Fibroblast of mammary gland (primary cell): ENCODE measurements around the gene GRK2.
"Not testable (repeated sequence)": the region's sequence is repeated elsewhere in the genome, so short reads cannot be mapped to it uniquely, and the experiment has no call there.

Experiments used
- DNase-seq: peaks from one replicate; pipeline ENCODE4 v3.0.0-alpha.2; 2010; ENCODE audit warnings: low read depth
- H3K4me3 ChIP-seq: 2 replicates; pipeline ENCODE4 v1.5.1; 2011; ENCODE audit warnings: low read depth, mild to moderate bottlenecking, low read length, moderate library complexity; ENCODE audit not compliant: control insufficient read depth
- TF ChIP-seq, protein P1 (sequence below): conservative IDR thresholded peaks from 2 replicates; pipeline ENCODE4 v1.5.1; 2011; ENCODE audit warnings: low read depth, low read length, inconsistent platforms; ENCODE audit not compliant: control insufficient read depth, insufficient read depth

Gene GRK2

DNA sequence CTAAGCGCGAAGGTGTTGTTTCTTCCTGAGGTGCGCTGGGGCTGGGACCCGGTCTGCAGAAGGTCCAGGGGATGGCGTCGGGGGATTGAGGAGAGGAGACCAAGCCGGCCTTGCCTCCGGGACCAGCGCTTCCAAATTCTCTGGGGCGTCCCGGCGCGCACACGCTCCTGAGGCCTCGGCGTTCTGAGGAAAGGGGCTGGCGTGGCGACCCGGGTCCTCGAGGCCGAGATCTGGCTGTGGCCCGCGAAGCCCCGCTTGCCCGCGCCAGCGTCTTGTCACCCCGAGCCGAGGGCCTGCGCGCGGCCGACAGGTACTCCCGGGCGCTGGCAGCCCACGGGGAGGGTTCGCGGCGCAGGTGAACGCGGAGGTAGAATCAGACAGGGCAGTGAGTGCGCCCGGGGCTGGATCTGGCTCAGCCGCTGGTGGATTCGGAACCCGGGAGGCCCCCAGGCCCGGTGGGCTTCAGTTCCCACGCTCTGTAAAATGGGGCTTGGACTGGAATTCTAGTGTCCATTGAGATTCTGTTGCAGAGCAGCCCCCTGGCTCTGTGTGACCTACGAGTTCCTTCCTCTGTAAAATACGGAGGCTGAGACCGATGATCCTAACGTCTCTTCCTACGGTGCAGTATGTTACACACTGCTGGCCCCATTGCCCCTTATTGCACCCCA is 51.7 kb downstream of the GRK2 start:
- TF ChIP-seq, protein P1, sequence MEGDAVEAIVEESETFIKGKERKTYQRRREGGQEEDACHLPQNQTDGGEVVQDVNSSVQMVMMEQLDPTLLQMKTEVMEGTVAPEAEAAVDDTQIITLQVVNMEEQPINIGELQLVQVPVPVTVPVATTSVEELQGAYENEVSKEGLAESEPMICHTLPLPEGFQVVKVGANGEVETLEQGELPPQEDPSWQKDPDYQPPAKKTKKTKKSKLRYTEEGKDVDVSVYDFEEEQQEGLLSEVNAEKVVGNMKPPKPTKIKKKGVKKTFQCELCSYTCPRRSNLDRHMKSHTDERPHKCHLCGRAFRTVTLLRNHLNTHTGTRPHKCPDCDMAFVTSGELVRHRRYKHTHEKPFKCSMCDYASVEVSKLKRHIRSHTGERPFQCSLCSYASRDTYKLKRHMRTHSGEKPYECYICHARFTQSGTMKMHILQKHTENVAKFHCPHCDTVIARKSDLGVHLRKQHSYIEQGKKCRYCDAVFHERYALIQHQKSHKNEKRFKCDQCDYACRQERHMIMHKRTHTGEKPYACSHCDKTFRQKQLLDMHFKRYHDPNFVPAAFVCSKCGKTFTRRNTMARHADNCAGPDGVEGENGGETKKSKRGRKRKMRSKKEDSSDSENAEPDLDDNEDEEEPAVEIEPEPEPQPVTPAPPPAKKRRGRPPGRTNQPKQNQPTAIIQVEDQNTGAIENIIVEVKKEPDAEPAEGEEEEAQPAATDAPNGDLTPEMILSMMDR: no peak
- peak overlapping the region; percentile 87 for H3K4me3 ChIP-seq

DNA sequence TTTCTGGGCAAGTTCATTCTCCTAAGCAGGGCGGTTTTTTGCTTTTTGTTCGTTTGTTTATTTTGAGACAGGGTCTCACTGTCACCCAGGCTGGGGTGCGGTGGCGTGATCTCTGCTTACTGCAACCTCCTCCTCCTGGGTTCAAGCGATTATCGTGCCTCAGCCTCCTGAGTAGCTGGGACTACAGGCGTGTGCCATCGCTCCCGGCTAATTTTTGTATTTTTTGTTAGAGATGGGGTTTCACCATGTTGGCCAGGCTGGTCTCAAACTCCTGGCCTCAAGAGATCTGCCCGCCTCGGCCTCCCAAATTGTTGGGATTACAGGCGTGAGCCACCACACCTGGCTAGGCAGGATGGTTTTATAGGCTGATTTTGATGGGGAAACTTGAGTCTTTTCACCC is 52.6 kb downstream of the GRK2 start:
- not testable (repeated sequence) for H3K4me3 ChIP-seq, DNase-seq

More for the DNA sequence above, 51.7 kb downstream of the GRK2 start:
- no peak for DNase-seq

DNA sequence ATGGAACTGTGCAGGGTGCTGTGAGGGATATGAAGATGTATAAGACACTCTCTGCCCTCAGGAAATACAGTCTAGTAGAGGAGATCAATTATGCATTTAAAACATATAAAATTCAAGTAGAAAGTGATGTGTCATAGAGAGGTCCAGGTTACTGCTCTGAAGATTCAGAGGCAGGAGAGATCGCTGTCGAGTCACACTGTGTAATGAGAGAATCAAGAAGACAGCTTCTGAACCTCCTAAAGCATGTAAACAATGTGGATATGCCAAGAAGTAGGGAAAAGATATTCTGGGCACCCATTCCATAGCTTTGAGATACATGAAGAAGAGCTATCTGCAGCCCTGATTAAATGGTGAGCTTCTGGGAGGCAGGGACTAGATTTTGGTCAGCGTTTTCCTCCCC is 53.7 kb downstream of the GRK2 start:
- TF ChIP-seq, protein P1: no peak
- DNase-seq: no peak
- H3K4me3 ChIP-seq: no peak overlapping the region

DNA sequence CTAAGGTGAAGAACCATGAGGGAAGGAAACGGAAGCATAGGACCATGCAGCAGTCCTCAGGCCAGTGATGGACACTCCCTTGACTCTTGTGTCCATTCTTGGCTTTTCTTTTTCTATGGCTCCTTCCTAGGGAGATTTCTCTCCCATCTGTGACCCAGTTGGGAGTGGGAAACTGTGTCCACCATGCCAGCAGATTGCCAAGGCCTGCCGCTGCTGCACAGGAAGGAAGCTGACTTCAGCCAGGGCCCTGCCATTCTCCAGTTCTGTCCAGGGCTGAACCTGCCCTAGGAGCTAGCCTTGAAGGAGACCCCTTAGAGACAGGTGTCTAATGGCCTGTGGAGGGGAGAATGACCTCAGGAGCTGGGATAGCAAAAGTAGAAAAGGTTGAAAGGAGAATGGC is 54.4 kb downstream of the GRK2 start:
- no peak overlapping the region for H3K4me3 ChIP-seq
- TF ChIP-seq, protein P1: no peak

DNA sequence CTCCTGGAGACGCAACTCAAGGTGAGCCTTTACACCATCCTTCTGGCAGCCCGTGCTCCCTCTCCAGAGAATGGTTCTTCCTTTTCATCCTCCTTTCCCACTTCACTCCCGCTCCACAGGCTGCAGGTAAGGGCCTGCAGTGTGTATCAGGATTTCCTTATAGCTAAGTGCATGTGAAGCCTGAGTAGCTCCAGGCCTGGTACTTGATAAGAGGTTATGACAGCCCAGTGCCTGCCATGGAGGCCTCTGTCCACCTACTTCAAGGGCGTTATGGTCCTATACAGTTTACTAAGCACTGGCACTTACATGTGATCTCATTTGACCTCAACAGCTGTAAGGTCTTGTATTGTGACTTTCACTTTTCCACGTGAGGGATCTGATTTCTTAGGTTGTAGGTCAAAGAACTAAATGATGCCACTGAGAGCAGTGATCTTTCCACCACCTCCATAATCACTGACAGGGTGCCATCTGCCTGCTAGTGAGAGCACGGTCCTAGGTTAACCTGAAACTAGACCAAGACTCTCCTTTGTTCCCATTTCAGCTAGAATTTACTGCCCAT is 55.1 kb downstream of the GRK2 start:
- no peak for DNase-seq
- H3K4me3 ChIP-seq: no peak overlapping the region
- TF ChIP-seq, protein P1: no peak

More for the DNA sequence above, 54.4 kb downstream of the GRK2 start:
- no peak for DNase-seq

DNA sequence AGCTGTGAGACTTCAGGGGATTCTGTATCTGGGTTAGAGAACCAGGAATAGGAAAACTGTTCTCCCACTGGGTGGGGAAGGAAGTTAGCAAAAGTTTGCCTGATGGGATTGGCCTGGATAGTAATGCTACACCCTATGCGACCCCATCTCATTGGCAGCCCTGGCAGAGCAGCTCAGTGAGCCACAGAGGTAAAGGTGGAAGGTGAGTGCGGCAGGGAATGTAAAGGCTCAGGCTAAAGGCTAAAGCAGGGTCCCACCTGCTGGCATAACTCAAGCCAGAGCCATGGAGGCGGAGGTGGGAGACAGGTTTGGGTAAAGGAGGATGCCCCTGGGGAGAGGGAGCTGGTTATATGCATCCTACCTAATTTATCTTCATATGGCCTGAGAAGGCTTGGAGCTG is 55.8 kb downstream of the GRK2 start:
- H3K4me3 ChIP-seq: no peak overlapping the region
- DNase-seq: no peak
- TF ChIP-seq, protein P1: no peak

DNA sequence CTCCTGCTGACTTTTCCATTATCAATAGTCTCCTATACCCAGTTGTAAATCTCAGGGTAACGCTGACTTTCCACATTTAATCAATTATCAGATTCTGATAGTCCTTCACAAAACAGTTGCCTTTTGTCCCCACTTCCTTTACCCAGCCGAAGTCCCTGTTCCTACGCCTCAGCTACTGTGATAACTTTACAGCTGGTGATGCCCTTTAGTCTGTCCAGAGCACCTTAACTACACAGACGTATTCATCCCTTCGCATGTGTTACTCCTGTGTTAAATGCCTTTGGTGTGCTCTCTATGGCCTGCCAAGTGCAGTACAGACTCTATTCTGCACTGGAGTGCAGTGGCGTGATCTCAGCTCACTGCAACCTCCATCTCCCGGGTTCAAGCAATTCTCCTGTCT is 57.3 kb downstream of the GRK2 start:
- TF ChIP-seq, protein P1: no peak
- no peak for DNase-seq
- no peak overlapping the region for H3K4me3 ChIP-seq
